Embryonic facial prominence (tissue), 1 donor: Measurements from ENCODE around the gene BEND7.
"Not testable (repeated sequence)": the region's sequence is repeated elsewhere in the genome, so short reads cannot be mapped to it uniquely, and the experiment has no call there.

Source experiments
- DNase-seq: peaks from one replicate; pipeline ENCODE4 v3.0.0-alpha.2; 2016; ENCODE audit errors: extremely low spot score

The BEND7 gene, protein sequence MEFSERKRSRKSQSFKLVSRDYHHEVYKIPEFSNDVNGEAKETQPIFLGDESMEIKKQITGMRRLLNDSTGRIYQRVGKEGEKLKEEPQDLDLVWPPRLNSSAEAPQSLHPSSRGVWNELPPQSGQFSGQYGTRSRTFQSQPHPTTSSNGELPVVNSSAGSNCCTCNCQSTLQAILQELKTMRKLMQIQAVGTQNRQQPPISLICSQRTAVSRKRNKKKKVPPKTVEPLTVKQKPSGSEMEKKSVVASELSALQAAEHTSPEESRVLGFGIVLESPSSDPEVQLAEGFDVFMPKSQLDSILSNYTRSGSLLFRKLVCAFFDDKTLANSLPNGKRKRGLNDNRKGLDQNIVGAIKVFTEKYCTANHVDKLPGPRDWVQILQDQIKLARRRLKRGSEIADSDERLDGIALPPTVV

DNA sequence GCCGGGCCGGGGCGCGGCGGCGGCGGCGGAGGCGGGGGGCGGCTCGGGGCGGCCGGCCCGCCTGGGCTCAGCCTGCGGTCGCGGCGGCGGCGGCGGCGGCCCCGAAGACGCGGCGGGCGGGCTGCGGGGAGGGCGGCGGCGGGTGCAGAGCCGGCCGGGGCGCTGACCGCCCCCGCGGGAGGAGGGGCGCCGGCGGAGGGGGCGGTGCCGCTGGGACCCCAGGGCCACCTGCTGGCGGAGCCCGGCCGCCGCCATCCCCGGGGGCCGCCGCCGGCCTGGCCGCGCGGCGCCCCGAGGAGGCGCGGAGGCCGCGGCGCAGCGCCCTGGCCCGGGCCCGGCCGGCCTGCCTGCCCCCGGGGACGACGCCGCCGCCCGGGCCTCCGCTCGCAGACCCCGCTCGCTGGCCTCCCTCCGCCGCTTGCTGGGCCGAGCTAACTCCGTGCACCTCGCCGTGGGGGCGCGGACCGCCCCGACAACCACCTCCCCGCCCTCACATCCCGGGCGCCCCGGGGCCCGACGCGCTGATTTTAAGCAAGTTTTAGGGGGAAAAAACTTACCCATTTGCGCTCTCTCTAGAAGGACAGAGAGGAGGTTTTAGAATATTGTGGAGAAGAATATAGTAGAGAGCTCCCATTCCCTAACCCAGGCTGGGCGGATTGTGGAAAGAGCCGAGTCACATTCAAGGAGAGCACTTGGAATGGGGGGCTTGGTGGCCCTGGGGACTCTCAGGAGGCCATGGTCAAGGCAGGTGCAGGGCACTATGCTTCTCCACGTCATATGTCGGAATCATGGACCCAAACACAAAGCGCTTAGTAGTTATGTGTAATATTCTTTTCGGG lies at the start of gene BEND7:
Gene BEND7 (minus strand): TSS at position 140 of the 839 bp plus-strand sequence. CDS start 481 bp downstream, outside the sequence.
- DNase-seq: no peak

- no peak for DNase-seq
These were observed 45.1 kb upstream of the BEND7 start for GRCh38 chr10:13573960-13574359.

GRCh38 chr10:13571541-13571940 lies 42.7 kb upstream of the BEND7 start:
- no peak for DNase-seq

GRCh38 chr10:13567030-13567429 lies 38.2 kb upstream of the BEND7 start:
- no peak for DNase-seq

DNA sequence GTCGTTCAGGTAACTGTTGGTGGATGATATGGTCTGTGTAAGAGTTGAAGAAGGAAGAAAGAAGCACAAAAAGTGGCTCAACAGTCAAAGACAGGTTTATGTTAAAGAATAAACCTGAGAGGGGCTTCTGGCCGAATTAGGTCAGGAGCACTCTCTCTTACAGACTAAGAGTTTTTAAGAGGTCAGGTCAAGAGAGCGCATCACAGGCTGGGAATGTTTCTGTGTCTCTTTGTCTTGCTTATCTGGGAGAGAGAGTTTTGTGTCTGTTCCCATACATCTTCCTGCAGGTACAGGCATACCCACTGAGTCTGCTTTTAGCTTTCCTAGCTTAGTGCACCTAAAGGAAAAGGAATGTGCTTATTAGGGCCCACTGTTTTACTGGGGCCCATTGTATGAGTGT lies 35.8 kb upstream of the BEND7 start:
- no peak for DNase-seq

DNA sequence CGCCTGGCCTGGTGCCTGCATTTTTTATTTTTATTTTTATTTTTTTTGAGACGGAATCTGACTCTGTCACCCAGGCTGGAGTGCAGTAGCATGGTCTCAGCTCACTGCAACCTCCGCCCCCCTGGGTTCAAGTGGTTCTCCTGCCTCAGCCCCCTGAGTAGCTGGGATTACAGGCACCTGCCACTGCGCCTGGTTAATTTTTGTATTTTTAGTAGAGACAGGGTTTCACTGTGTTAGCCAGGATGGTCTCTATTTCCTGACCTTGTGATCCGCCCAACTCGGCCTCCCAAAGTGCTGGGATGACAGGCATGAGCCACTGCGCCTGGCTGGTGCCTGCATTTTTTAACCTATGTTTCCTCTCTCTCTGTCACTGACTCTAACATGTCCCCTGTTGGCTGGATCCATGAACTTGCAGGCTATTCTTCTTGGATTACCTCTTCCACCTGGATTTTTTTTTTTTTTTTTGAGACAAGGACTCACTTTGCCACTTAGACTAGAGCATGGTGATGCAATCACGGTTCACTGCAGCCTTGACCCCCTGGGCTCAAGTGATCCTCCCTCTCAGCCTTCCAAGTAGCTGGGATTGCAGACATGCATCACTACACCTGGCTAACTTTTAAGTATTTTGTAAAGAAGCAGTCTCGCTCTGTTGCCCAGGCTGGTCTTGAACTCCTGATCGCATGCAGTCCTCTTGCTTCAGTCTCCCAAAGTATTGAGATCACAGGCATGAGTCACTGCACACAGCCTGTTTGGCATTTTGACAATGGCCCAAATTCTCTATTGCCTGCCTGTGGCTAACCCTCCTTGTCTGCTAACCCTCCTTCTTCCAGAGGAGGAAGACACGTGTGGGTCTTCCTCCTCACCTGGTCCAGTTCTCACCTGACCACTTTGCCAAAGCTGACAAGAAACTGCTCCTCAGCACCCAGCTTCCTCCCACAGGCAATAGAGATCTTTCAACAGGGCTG lies 34.9 kb upstream of the BEND7 start:
- DNase-seq: no peak

DNA sequence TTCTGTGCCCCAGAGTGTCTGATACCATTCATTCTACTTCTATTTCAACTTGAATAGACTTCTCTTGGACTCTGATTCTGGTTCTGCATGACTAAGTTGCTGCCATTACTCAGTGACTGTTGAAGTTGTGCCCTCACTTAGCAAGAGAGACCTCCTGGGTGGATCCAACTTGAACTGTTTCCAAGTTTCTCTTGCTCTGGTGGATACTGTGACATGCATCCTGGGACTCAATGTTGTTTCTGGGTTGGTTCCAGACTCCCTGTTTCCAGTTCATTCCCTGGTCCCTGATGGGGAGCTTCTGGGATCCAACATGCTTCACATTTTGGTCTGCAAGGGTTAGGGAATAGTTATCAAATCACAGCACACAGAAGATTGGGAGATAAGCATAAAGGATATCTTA lies 31.8 kb upstream of the BEND7 start:
- no peak for DNase-seq

DNA sequence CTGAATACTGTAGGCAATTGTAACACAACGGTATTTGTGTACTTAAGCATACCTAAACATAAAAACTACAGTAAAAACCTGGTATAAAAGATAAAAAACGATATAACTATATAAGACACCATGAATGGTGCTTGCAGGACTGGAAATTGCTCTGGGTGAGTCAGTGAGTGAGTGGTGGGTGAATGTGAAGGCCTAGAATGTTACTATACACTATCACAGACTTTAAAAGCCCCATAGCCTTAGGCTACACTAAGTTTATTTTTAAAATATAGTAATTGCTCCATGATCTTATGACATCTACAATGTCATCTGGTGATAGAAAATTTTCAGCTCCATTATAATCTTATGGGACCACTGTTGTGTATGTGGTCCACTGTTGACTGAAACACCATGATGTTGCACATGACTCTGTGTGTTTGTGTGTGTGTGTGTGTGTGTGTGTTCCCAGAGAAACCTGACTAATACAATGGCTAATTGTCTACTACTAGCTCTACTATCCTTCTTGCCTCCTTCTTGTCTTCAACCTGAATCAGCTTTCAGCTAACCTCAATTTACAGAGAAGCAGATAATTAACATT lies 30.4 kb upstream of the BEND7 start:
- no peak for DNase-seq

GRCh38 chr10:13555884-13556510 lies 27.2 kb upstream of the BEND7 start:
- DNase-seq: no peak

GRCh38 chr10:13550802-13551201 lies 22.0 kb upstream of the BEND7 start:
- DNase-seq: no peak

- DNase-seq: no peak
These were observed 13.7 kb upstream of the BEND7 start for GRCh38 chr10:13542533-13542932.

GRCh38 chr10:13537985-13538384 lies 9.2 kb upstream of the BEND7 start:
- not testable (repeated sequence) for DNase-seq

GRCh38 chr10:13536674-13537366 lies 8.0 kb upstream of the BEND7 start:
- DNase-seq: no peak

GRCh38 chr10:13535346-13535745 lies 6.5 kb upstream of the BEND7 start:
- DNase-seq: no peak

DNA sequence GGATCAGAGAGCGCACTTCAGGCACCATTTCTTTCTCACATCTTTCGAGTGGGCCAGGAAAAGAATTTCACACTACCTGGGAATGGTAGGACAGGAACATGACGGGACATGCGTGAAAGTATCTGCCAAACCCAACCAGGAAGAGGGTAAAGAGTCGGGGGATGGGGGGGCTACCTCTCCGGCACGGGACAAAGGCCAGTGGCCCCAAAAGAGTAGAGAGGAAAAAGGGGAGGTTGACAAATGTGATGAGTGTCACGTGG lies 830 bp upstream of the BEND7 start:
- DNase-seq: no peak

GRCh38 chr10:13528123-13528874 lies 515 bp downstream of the BEND7 start:
- no peak for DNase-seq

DNA sequence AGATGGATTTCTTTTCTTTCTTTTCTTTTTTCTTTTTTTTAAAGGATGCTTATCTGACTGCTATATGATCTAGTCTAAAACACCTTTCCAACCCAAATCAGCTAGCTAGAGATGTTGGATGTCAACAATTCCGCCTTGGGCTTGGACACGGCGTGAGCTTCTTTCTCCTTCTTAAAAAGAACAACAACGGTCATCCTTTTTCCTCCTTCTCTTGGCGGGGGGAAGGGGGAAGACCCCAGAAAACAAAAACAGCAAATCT lies 1.0 kb downstream of the BEND7 start:
- DNase-seq: no peak

DNA sequence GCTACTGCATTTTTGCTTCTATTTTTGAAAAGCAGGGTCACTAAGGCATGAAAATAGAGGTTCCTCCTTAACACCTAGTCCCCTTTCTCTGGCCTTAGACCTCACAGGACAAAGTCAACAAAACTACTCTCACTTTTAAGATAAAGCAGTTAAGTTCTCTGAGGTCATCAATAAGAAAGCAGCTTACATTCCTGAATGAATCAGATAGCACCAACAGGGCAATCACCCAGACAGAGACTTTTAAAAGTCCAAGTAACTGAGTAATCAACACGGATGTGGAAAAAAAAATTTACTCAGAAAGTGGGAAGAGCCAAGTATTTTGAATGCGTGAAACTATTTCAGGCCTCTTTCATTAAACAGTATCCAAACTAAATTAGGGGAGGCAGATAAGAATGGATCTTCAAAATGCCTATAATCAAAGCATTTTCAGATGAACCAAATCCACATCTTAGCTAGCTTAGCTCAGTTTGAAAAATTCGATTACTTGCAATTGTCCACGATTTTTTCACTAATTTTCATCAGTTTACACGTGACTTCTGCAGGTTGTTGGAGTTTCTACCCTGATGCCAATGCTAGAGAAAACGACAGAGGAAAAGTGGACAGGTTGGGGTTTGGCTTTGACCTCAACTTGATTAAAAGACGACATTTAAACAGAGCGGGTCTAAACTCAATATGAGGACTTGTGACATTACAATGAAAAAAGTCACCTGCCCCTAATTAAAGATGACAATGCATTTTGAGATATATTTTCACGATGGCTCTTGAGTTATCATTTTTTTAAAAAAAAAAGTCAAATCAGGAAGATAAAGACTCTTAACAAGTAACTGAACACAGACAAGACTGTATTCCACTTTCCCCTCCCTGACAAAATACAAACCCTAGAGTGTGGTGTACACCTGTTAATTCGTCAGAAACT lies 1.6 kb downstream of the BEND7 start:
- no peak for DNase-seq

DNA sequence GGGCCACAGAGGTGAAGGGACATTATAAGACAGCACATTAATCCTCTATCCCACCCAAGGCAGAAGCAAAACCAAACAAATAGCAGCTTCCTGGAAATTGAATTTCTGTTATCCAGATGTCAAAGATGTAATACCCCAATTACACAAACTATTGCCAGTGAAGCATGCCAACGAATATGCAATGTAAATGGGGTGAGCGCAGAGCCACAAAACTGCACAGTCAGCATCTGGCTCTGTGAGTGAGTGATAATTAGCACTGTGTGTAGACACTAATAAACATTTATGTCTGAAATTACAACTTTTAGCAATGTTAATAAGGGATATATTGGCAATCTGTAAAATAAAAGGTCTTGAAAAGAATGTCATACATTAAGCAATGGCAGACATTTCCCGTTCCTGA lies 3.2 kb downstream of the BEND7 start:
- DNase-seq: no peak
